HL-60/S4 treated with retinoic acid at 250 ng/mL for 4 days and 3 days (cell line): Measurements from ENCODE around the gene GLIPR1.
"Not testable (repeated sequence)": the region's sequence is repeated elsewhere in the genome, so short reads cannot be mapped to it uniquely, and the experiment has no call there.

Experiments used
- in situ Hi-C: fragments of 300-500 bp; cut with MboI; formaldehyde crosslinking; loops from 2 replicates; pipeline ENCODE4 v1.7.0; 2022; ENCODE audit warnings: low sequenced_read_pairs

GLIPR1 gene

DNA sequence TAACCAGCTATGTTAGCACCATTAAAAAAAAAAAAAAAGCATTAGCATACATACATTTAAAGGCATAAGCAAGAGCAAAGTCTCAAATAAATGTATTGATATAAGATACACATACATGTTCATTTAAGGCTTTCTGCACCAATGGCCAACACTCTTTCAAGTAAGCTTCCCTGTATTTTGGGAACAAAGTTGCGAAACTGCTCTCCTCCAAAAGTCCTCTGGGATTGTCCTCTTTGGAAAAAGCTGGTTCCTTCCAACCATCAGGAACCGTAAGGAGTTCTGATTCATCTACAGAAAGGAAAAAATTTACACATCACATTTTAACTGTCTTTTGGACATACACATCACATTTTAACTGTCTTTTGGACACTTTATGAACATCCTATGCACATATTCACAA is 27.6 kb downstream of the GLIPR1 start:
- in situ Hi-C loops, result no loop called here

DNA sequence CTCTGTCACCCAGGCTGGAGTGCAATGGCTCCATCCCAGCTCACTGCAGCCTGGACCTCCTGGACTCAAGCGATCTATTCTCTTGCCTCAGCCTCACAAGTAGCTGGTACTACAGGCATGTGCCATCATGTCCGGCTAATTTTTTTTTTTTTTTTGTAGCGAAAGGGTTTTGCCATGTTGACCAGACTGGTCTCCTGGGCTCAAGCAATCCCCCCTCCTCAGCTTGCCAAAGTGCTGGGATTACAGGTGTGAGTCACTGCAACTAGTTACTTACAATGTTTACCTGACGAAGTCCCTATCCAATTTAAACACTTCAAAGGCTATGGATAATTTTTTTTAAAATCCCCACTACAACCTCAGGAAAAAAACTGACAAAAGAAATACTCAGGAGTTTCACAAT is 29.1 kb downstream of the GLIPR1 start:
- in situ Hi-C loops, result no loop called here

DNA sequence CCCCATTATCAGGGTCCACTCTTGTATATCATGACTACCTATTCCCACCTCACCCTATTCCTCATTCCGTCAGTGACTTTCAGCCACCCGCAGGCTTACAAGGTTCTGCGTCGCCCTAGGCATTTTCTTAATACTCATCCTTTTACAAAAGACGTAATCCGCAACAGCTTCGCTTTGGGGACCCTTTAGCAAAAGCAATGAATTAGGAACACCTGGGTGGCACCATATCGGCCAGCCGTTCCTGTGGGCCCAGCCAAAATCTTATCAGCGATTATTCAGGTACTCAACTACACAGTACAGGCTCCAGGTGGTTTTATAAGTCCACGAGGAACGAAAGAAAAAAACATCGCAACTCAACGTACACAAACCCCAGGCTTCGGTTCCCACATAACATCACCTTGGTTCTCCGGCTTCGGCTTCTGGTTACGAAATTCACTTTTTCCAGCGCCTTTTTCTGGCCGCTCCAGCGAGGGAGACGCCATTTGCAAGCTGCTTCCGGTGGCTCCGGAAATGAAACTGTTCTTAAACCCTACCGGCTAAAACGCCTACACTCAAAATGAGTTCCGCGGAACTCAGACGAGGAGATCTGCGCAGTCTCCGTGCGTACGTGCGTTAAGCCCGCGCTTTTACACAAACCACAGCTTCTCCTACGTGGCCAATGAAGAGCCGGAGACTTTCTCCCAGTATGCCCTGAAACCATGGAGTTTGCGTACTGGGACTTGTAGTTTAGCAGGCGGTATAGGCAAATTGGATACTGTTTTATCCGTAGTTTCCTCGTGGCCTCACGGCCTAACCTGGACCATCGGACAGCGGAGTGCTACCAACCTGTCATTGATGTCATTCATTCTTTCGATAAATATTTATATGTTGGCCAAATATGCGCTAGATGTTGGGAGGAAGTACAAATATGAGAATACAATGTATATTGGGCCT is 30.8 kb downstream of the GLIPR1 start, which contains the start of gene KRR1:
Gene KRR1, minus strand, starts transcription at position 494 of the 933 bp plus-strand sequence. Its CDS starts 12 bp downstream, at position 482.
- in situ Hi-C loops, result no loop called here

DNA sequence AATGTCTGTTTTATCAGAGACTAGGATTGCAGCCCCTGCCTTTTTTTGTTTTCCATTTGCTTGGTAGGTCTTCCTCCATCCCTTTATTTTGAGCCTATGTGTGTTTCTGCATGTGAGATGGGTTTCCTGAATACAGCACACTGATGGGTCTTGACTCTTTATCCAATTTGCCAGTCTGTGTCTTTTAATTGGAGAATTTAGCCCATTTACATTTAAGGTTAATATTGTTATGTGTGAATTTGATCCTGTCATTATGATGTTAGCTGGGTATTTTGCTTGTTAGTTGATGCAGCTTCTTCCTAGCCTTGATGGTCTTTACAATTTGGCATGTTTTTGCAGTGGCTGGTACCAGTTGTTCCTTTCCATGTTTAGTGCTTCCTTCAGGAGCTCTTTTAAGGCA is 40.7 kb downstream of the GLIPR1 start:
- in situ Hi-C loops, result not testable (repeated sequence)

GRCh38 chr12:75522124-75522523 is 41.6 kb downstream of the GLIPR1 start:
- in situ Hi-C loops, result not testable (repeated sequence)

GRCh38 chr12:75525263-75525662 is 44.7 kb downstream of the GLIPR1 start:
- in situ Hi-C loops, result loop anchor here (25.0 kb wide), 1 partner anchor 812 kb away; the partner anchor contains the start of gene BBS10

DNA sequence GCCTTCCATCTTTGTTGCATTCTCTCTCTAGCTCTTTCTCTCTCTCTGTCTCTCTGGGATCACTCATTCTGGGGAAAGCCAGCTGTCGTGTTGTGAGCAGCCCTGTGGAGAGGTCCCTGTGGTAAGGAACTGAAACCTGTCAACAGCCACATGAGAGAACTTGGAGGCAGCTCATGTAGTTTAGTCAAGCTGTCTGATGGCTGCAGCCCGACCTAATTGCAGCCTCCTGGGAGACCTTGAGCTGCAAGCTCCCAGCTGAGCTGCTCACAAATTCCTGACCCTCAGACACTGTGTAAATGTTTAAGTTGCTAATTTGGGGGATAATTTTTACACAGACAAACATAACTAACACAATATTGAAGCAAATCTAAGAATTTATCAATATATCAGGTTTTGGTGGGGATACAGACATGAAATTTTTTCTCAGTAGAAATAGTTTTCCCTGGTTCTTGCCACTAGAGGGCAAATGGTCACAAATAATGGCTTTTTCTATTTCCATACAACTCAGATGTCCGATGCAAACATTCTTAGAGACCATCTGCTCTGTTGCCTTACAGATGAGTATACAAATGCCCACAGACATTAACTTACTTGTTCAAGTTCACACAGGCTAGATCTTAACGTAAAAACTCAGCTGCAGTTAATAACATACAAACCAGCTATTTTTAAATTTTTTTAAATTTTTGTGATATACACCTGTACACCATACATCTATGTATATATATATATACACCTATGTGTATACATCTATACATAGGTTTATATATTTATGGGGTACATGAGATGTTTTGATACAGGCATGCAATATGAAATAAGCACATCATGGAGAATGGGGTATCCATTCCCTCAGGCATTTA is 46.3 kb downstream of the GLIPR1 start:
- in situ Hi-C loops, result loop anchor here (25.0 kb wide), 1 partner anchor 810 kb away; the partner anchor contains the start of gene BBS10

- in situ Hi-C loops, result loop anchor here (25.0 kb wide), 1 partner anchor 809 kb away; the partner anchor contains the start of gene BBS10
Observed at GRCh38 chr12:75528272-75528671, 47.7 kb downstream of the GLIPR1 start.

DNA sequence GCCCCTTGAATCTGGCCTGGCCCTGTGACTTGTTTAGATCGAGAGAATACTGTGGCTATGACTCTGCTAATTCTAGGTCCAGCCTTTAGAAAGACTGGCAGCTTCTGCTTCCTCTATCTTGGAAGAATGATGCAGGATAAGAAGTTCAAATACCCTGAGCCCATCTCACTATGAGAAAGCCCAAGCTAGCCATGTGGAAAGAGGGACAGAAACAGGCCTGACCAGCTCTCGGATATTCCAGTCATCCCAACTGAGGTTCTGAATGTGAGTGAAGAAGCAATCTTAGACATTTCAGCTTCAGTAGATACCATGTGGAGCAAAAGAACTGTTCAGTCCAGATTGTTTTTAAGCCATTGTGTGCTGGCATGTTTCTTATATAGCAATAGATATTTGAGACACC is 48.1 kb downstream of the GLIPR1 start:
- in situ Hi-C loops, result loop anchor here (25.0 kb wide), 1 partner anchor 809 kb away; the partner anchor contains the start of gene BBS10

GRCh38 chr12:75529316-75529715 is 48.8 kb downstream of the GLIPR1 start:
- in situ Hi-C loops, result loop anchor here (25.0 kb wide), 1 partner anchor 808 kb away; the partner anchor contains the start of gene BBS10

- in situ Hi-C loops, result loop anchor here (10.0 to 25.0 kb wide), 2 partner anchors 505 to 807 kb away; partner anchors contain the start of genes BBS10 and PHLDA1
Observed at GRCh38 chr12:75529826-75530225, 49.3 kb downstream of the GLIPR1 start.

- in situ Hi-C loops, result loop anchor here (10.0 to 25.0 kb wide), 2 partner anchors 502 to 804 kb away; partner anchors contain the start of genes BBS10 and PHLDA1
Observed at GRCh38 chr12:75533239-75533638, 52.7 kb downstream of the GLIPR1 start.

- in situ Hi-C loops, result loop anchor here (10.0 to 25.0 kb wide), 2 partner anchors 495 to 797 kb away; partner anchors contain the start of genes BBS10 and PHLDA1
Observed at GRCh38 chr12:75539889-75540288, 59.3 kb downstream of the GLIPR1 start.

GRCh38 chr12:75542942-75543341 is 62.4 kb downstream of the GLIPR1 start:
- in situ Hi-C loops, result loop anchor here (25.0 kb wide), 1 partner anchor 794 kb away; the partner anchor contains the start of gene BBS10

DNA sequence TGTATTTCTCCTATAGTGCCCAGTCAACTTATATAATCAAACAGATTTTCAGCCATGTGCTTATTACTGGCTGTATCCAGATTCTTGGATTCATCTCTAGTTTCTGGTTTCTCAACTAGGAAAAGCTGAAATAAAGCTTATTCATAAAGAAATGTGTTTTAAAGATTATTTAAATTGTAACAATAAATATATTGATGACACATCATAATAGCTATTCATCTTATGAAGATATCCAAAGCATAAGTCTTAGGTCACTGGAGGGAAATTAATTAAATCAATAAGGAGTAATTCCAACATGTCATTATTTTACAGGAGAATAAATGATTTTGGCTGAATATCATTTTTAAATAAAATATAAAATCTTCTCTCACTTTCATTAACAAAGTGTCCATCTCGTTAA is 63.0 kb downstream of the GLIPR1 start:
- in situ Hi-C loops, result loop anchor here (25.0 kb wide), 1 partner anchor 794 kb away; the partner anchor contains the start of gene BBS10

DNA sequence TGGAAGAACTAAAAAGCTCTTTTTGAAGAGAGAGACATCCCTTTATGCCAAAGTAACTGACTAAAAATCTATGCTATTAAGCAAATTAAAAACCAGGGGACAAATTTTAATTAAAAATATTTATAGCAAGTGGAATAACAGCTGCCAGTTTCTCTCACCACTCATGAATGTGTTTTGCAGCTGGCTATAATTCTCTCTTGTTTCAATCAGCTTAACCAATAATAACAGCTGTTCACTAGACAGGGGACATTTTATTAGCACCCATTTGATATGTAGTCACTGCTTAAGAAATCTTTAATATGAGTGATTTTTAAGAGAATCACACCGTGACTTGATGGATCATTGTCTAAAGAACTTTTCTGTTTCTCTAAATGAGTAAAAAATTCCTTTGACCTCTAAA is 65.1 kb downstream of the GLIPR1 start:
- in situ Hi-C loops, result loop anchor here (25.0 kb wide), 1 partner anchor 792 kb away; the partner anchor contains the start of gene BBS10

- in situ Hi-C loops, result loop anchor here (25.0 kb wide), 1 partner anchor 788 kb away; the partner anchor contains the start of gene BBS10
Observed at GRCh38 chr12:75548879-75549278, 68.3 kb downstream of the GLIPR1 start.

GRCh38 chr12:75549989-75550388 is 69.4 kb downstream of the GLIPR1 start:
- in situ Hi-C loops, result loop anchor here (25.0 kb wide), 1 partner anchor 787 kb away; the partner anchor contains the start of gene BBS10

GRCh38 chr12:75550401-75551240 is 70.1 kb downstream of the GLIPR1 start:
- in situ Hi-C loops, result no loop called here
